Muscle of leg (tissue), 11 donors: ENCODE measurements around the gene TMOD1. TPM values are rescaled to one million over a fixed set of nuclear protein-coding genes. Genes with fewer than 3 reads are reported as not detected.
A peak's percentile ranks its signal among the peaks of the same experiment; 100 is the strongest.

Experiments
- DNase-seq: peaks from one replicate; pipeline ENCODE4 v3.0.0; 2013
- H3K27ac ChIP-seq: one replicate; pipeline ENCODE4 v1.5.1; 2013; ENCODE audit warnings: mild to moderate bottlenecking, low read length, control low read depth
- H3K27me3 ChIP-seq: one replicate; pipeline ENCODE4 v1.6.1; 2013; ENCODE audit warnings: low read length; ENCODE audit not compliant: control insufficient read depth, insufficient read depth
- H3K36me3 ChIP-seq: one replicate; pipeline ENCODE4 v1.6.1; 2013; ENCODE audit warnings: low read length; ENCODE audit not compliant: control insufficient read depth, insufficient read depth
- H3K4me1 ChIP-seq: one replicate; pipeline ENCODE4 v1.6.1; 2013; ENCODE audit warnings: low read length; ENCODE audit not compliant: control insufficient read depth, insufficient read depth
- H3K4me3 ChIP-seq: one replicate; pipeline ENCODE4 v1.5.1; 2013; ENCODE audit warnings: low read length, control low read depth
- H3K9me3 ChIP-seq: replicated peaks from 2 replicates; pipeline ENCODE4 v1.6.1; 2013; ENCODE audit warnings: low read depth, low read length; ENCODE audit not compliant: control insufficient read depth
- WGBS: methylation state at CpG from one replicate; pipeline ENCODE4 v1.1.5; 2013; ENCODE audit warnings: missing lambda C conversion rate; ENCODE audit not compliant: insufficient coverage; 5-methylcytosine and 5-hydroxymethylcytosine counted together
- polyA plus RNA-seq, 8 donors: library from polyadenylated mRNA; unstranded; fragments of 120-200 nt; gene quantifications; one replicate each; pipeline versions ENCODE4 v1.2.1 to v1.2.3, GENCODE V29; 2013; ENCODE audit warnings: inconsistent platforms in 1 of 8, low replicate concordance in 1 of 8; ENCODE audit not compliant: insufficient read length in 8 of 8, insufficient read depth in 1 of 8
- total RNA-seq: library from RNA; stranded (reverse); fragments of 120-200 nt; gene quantifications from one replicate; pipeline ENCODE4 v1.2.4, GENCODE V29; 2013

Gene TMOD1
- total and polyA plus RNA-seq, 9 donors, result 46.1 to 139 (median 102) TPM

DNA sequence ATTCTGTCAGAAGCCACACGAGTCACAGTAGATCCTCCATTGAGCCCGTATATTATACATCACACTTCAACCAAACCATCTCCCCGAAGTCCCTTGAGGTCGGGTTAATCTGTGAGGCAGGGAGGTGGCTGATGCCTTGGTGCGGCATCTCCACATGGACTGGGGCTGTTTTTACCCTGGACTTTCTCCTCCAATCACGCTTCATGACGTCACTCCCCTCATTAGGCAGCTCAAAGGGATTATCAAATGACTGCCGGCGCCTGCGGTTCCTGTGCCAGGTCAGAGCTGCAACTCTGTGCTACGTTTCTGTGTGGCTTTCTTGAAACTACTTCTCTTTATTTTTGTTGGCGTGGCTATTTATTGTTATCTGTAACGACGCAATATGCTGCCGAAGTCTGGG lies 53.7 kb downstream of the TMOD1 start:
- DNase-seq, result peak; percentile 23
- no peak overlapping the region for H3K4me3 ChIP-seq
- WGBS, result 28% methylated on average over 4 of the region's 15 CpGs
- H3K36me3 ChIP-seq, result no peaks in the 10 kb centered on the region
- H3K4me1 ChIP-seq, result peaks cover 2% of the 10 kb centered on the region
- H3K27ac ChIP-seq, result no peak overlapping the region
- peaks cover 7% of the 10 kb centered on the region for H3K27me3 ChIP-seq
- H3K9me3 ChIP-seq, result no peaks in the 10 kb centered on the region

DNA sequence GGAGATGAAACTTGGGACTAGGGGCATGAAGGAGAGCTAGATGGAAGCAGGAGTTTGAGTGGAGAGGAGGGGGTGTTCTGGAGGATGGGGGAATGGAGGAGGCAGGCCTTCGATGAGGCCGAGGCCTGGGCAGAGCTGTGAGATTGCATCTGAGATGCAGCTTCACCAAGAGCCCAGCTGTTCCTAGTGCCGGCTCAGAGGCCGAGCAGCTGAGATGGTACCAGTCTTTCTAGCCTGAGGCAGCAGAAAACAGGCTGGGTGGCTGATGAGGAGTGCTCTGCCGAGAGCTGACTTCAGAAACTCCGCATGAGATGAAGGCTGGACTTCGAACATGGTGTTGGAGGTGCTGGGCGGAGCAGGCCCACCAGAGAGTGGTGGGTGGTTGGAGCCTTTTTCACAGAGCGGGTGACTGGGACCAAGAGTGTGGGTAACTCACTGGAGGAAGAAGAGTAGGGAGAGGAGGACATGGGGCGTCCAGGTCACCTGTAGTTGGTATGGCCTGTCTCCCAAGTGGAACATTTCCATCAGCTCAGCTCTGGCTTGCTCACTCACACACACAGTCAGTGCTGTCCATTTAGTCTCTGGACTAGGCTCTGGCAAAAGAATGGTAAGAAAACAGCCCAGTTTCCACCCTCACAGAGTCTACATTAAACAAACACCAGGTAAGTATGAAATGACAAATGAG lies 54.7 kb downstream of the TMOD1 start:
- no peak overlapping the region for H3K4me3 ChIP-seq
- H3K27ac ChIP-seq, result no peak overlapping the region
- WGBS, result 91% methylated on average over 10 of the region's 10 CpGs
- peaks cover 7% of the 10 kb centered on the region for H3K27me3 ChIP-seq
- H3K36me3 ChIP-seq, result no peaks in the 10 kb centered on the region
- H3K9me3 ChIP-seq, result no peaks in the 10 kb centered on the region
- peaks cover 2% of the 10 kb centered on the region for H3K4me1 ChIP-seq
- no peak for DNase-seq

DNA sequence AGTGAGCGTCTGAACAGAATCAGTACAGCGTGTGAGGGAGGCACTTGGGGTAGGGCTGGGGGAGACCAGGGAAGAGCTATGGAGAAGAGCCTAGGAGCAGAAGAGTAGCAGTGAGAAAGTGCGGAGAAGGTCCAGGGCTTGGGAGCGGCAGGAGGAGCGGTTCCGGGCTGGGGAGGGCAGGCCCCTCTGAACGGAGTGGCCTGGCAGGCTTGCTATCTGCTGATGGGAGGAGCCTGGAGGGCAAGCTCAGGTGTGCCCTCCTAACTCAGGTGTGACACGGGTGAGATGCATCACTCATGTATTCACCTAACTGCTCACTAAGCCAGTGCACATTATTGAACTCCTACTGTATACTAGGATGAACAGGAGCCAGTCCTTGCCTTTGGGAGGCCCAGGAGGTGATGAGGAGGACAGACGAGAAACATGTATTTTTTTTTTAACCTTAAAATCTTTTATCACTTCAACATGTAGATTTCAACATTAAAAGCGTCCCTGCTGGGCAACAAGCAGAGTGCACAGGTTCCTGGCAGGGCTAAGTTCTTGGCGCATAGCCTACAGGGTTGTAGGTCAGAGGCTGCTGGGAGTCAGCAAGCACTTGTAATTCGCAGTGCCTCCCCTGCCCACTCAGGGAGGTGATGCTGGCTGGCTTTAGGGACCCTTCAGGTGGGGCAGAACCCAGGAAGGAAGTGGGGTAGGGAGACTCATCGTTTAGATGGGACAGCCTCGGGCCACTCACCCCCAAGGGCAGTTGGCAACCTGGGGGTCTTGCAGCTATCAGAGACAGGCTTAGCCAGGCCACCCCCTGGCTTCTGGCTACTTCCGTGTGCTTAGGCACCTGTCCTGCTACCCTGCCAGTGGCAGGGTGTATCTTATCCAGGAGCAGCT lies 55.5 kb downstream of the TMOD1 start:
- Histone ChIP-seq H3K36me3 (no peaks in the 10 kb centered on the region), H3K4me1 (peaks cover 2% of the 10 kb centered on the region), H3K27ac (no peak overlapping the region), H3K27me3 (peaks cover 7% of the 10 kb centered on the region), H3K9me3 (no peaks in the 10 kb centered on the region), H3K4me3 (no peak overlapping the region)
- 78% methylated on average over 12 of the region's 15 CpGs for WGBS
- DNase-seq, result no peak

DNA sequence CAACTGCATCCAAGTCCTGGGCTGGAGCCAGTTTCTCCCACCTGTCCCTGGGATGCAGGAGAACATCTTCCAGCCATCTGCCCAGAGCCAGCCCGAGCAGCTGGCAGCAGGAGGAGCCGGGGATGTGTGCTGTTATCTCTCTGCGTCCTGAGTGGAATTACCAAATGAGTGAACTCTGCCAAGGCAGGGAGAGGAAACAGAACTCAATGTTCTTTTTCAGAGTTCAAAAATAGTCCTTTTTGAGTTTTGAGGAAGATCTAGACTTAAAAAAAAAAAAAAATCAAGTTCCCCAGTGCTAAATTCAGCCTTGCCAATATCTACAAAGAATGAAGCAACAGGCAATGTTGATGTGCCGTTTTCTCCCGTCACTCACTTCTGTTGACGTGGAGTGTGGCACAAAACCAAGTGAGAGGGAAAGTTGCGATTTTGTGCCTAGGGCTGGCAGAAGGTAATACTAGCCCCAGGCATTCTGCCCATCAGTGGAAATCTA lies 56.2 kb downstream of the TMOD1 start:
- Histone ChIP-seq H3K4me1 (peaks cover 2% of the 10 kb centered on the region), H3K9me3 (no peaks in the 10 kb centered on the region), H3K27me3 (peaks cover 7% of the 10 kb centered on the region), H3K36me3 (no peaks in the 10 kb centered on the region), H3K4me3 (no peak overlapping the region), H3K27ac (no peak overlapping the region)
- peak; percentile 51 for DNase-seq
- WGBS, result 43% methylated on average over 3 of the region's 7 CpGs

DNA sequence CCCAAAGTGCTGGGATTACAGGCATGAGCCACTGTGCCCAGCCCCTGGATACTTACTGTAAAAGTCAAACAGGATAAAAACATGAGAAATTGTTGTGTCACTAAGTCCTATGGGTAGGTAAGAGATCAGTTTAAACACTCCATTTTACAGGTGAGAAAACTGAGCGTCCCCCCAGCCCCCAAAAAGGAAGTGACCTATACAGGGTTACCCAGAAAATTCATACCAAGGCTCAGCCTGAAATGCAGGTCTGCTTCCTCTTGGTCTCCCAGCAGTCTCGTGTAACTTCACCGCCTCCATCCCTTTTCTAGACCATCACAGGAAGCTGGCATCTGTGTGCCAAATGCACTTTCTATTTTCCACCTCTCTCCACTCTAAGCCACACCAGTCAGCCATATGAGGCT lies 57.2 kb downstream of the TMOD1 start:
- Histone ChIP-seq H3K4me1 (peaks cover 6% of the 10 kb centered on the region), H3K27me3 (peaks cover 7% of the 10 kb centered on the region), H3K4me3 (no peak overlapping the region), H3K27ac (no peak overlapping the region), H3K9me3 (no peaks in the 10 kb centered on the region), H3K36me3 (no peaks in the 10 kb centered on the region)
- no peak for DNase-seq
- 54% methylated on average over 3 of the region's 3 CpGs for WGBS

DNA sequence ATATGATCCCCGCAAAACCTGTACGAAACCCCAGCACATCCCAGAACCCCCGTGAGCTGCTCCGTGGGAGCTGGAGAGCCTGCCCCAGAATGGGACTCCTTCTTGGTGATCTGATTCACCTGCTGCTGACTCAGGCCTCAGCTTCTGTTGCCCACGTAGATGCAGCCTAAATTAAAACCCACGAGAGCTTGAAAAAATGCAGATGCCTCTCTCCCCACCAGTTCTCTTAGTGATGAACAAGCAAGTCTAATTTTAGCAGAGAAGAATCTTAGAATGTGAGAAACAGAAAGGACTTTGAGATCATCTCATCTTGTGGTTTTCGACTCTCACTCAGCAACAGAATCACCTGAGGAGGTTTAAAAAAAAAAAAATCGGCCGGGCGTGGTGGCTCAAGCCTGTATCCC lies 57.6 kb downstream of the TMOD1 start:
- no peak overlapping the region for H3K4me3 ChIP-seq
- H3K27ac ChIP-seq, result no peak overlapping the region
- H3K4me1 ChIP-seq, result peaks cover 9% of the 10 kb centered on the region

DNA sequence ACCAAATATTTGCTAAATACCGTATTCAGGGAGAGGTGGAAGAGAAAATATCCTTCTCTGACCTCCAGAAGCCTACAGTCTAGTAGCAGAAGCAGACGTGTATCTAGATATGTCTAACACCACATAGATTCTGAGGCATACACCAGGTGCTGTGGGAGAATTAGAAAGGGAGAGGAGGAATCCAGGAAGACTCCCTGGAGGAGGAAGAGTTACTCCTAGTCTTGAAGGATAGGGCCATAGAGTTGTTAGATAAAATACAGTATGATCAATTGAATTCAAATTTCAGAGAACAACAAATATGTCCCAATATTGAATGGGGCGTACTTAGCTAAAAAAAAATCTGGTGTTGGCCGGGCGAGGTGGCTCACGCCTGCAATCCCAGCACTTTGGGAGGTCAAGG lies 58.7 kb downstream of the TMOD1 start:
- Histone ChIP-seq H3K4me1 (peaks cover 18% of the 10 kb centered on the region), H3K27ac (no peak overlapping the region), H3K36me3 (peaks cover 5% of the 10 kb centered on the region), H3K9me3 (no peaks in the 10 kb centered on the region), H3K27me3 (peaks cover 6% of the 10 kb centered on the region), H3K4me3 (no peak overlapping the region)
- no peak for DNase-seq
- WGBS, result no CpG with 5 or more reads among the region's 6 CpGs

More for the DNA sequence above, 57.6 kb downstream of the TMOD1 start:
- Histone ChIP-seq H3K36me3 (no peaks in the 10 kb centered on the region), H3K9me3 (no peaks in the 10 kb centered on the region), H3K27me3 (peaks cover 7% of the 10 kb centered on the region)
- WGBS, result 91% methylated on average over 5 of the region's 10 CpGs
- no peak for DNase-seq

DNA sequence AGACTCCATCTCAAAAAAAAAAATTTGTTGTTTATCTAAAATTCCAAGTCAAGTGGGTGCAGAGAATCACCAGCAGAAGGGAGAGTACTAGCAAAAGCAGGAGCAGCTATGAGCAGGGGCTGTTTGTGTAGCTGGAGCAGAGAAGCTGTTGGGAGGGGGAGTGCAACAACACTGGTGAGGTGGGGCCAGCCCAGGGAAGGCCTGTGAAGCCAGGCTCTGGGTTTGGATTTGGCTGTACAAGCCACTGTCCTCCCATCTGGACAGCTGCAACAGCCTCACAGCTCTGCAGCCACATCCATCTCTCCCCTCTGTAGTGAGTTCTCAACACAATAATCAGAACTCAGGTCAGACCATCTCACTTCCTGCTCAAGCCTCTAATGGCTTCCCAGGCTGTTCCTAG lies 59.4 kb downstream of the TMOD1 start:
- H3K27ac ChIP-seq, result no peak overlapping the region
- no peak for DNase-seq

DNA sequence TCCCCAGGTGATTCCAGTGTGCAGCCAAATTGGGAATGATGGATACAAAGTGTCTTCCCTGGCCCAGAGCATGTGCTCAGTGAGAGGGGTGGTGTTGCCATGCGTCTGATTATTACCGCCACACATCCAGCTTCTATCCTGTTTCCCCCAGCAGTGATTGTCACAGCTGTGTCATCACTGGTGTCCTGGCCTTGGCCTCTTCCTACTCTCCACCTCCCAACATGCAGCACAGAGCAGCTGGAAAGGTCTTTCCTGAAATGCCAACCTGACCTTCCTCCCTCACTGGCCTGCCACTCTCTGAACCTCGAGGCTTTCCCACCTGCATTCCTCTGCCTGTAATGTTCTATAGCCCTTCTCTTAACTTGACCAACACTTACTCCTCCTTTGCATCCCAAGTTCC lies 60.0 kb downstream of the TMOD1 start:
- DNase-seq, result no peak
- WGBS, result 78% methylated on average over 3 of the region's 3 CpGs
- Histone ChIP-seq H3K27me3 (no peaks in the 10 kb centered on the region), H3K4me1 (peaks cover 17% of the 10 kb centered on the region), H3K9me3 (no peaks in the 10 kb centered on the region), H3K27ac (no peak overlapping the region), H3K4me3 (no peak overlapping the region), H3K36me3 (peaks cover 11% of the 10 kb centered on the region)

More for the DNA sequence above, 59.4 kb downstream of the TMOD1 start:
- Histone ChIP-seq H3K9me3 (no peaks in the 10 kb centered on the region), H3K27me3 (peaks cover 2% of the 10 kb centered on the region), H3K4me1 (peaks cover 17% of the 10 kb centered on the region), H3K4me3 (no peak overlapping the region), H3K36me3 (peaks cover 11% of the 10 kb centered on the region)

DNA sequence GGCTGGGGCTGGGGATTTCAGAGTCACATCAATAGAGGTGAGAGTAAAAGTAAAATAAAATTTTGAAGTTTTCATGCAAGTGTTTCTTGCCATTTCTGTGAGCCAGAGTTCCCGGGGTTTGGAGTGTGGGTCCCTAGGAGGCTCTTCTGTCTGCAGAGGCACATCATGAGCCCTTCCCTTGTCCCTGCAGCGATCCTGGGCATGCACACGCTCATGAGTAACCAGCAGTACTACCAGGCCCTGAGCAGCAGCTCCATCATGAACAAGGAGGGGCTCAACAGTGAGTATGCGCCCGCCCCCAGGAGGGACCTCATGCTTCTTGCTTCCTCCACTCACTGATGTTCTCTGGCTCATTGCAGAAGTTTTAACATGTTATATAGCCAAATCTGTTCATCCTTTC lies 61.1 kb downstream of the TMOD1 start:
- no peaks in the 10 kb centered on the region for H3K9me3 ChIP-seq
- no peak overlapping the region for H3K4me3 ChIP-seq
- H3K27ac ChIP-seq, result no peak overlapping the region
- 62% methylated on average over 3 of the region's 5 CpGs for WGBS
- peaks cover 11% of the 10 kb centered on the region for H3K36me3 ChIP-seq
- H3K27me3 ChIP-seq, result no peaks in the 10 kb centered on the region
- peaks cover 25% of the 10 kb centered on the region for H3K4me1 ChIP-seq
- peak; percentile 40 for DNase-seq
